Endodermal cell (in vitro differentiated cells): Measurements from ENCODE around the gene HEPHL1. TPM values are rescaled to one million over a fixed set of nuclear protein-coding genes. Genes with fewer than 3 reads are reported as not detected.

Experiments used
- DNase-seq: peaks from one replicate; pipeline ENCODE4 v3.0.0-alpha.2; 2017
- H3K27ac ChIP-seq: 2 replicates; pipeline ENCODE4 v1.5.1; 2013; ENCODE audit warnings: mild to moderate bottlenecking, low read depth, low read length, moderate library complexity
- H3K27me3 ChIP-seq: 2 replicates; pipeline ENCODE4 v1.6.1; 2013; ENCODE audit warnings: mild to moderate bottlenecking, low read length, moderate library complexity; ENCODE audit not compliant: insufficient read depth, control insufficient read depth, poor library complexity, severe bottlenecking
- H3K36me3 ChIP-seq: 2 replicates; pipeline ENCODE4 v1.7.0; 2013; ENCODE audit warnings: mild to moderate bottlenecking, low read length, moderate library complexity; ENCODE audit not compliant: control insufficient read depth, insufficient read depth
- H3K4me1 ChIP-seq: one replicate; pipeline ENCODE4 v1.7.0; 2013; ENCODE audit warnings: low read length; ENCODE audit not compliant: control insufficient read depth, insufficient read depth
- H3K4me3 ChIP-seq: 2 replicates; pipeline ENCODE4 v1.5.1; 2013; ENCODE audit warnings: mild to moderate bottlenecking, low read length, moderate library complexity
- H3K9ac ChIP-seq: 2 replicates; pipeline ENCODE4 v1.6.1; 2013; ENCODE audit warnings: mild to moderate bottlenecking, low read length, moderate library complexity; ENCODE audit not compliant: poor library complexity, severe bottlenecking; ENCODE audit errors: extremely low read depth
- H3K9me3 ChIP-seq: 2 replicates; pipeline ENCODE4 v1.6.1; 2013; ENCODE audit warnings: mild to moderate bottlenecking, low read length, moderate library complexity; ENCODE audit not compliant: control insufficient read depth
- H3K27ac Mint-ChIP-seq: 2 replicates; pipeline ENCODE4 v1.8.0; 2020; ENCODE audit warnings: mixed read lengths
- H3K27me3 Mint-ChIP-seq: 2 replicates; pipeline ENCODE4 v1.8.0; 2021; ENCODE audit warnings: mild to moderate bottlenecking, mixed read lengths; ENCODE audit not compliant: insufficient read depth
- H3K36me3 Mint-ChIP-seq: 2 replicates; pipeline ENCODE4 v1.8.0; 2020; ENCODE audit warnings: low read depth, mixed read lengths
- H3K4me1 Mint-ChIP-seq: 2 replicates; pipeline ENCODE4 v1.8.0; 2020; ENCODE audit warnings: mixed read lengths
- H3K4me3 Mint-ChIP-seq: 2 replicates; pipeline ENCODE4 v1.8.0; 2020; ENCODE audit warnings: mild to moderate bottlenecking, moderate library complexity, mixed read lengths
- H3K9me3 Mint-ChIP-seq: 2 replicates; pipeline ENCODE4 v1.8.0; 2020; ENCODE audit warnings: mild to moderate bottlenecking, mixed read lengths
- WGBS, 2 experiments: methylation state at CpG; one replicate each; pipeline versions ENCODE4 v1.1.5 to v1.1.7; 2013; ENCODE audit warnings: missing lambda C conversion rate in 2 of 2, mixed read lengths in 1 of 2; ENCODE audit not compliant: insufficient coverage in 1 of 2, insufficient read length in 1 of 2; 5-methylcytosine and 5-hydroxymethylcytosine counted together
- total RNA-seq, 2 donors: library from RNA; stranded (reverse); fragmentation: NEBNext Ultra II Directional in 1 of 2; extraction: Animal tissue kit (Norgen Biotek cat#: 25700) in 1 of 2; gene quantifications; 2 replicates in 1 of 2; 3 replicates in 1 of 2; pipeline ENCODE4 v1.2.1, GENCODE V29; 2021
- TF ChIP-seq, protein P1 (sequence below): fragments of 200-600 bp; sonication (generic); conservative IDR thresholded peaks from 2 replicates; pipeline ENCODE4 v1.5.0; 2021; ENCODE audit warnings: antibody characterized with exemption, mild to moderate bottlenecking

HEPHL1 gene
- total RNA-seq, 2 donors from 2014 or later, result not detected

DNA sequence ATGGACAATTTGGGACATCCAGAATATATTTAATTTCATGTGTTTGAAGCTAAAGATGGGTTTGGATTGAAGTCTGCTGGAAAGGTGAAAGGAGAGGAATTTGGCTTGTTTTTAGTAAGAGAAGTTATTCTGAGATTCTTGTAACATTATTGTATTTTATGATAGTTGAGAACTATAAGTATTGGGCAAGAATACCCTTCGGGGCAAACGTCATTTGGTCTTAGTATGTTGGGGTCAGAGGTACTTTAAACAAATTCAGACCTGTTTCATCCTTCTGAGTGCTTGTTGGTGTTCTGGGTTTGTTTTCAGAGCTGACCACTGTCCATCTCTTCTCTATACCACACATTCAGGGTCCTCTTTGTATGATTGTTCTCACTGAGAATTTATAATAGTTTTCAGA is 127.0 kb downstream of the HEPHL1 start:
- H3K27me3 Mint-ChIP-seq, result no peaks in the 10 kb centered on the region
- no peaks in the 10 kb centered on the region for H3K9me3 Mint-ChIP-seq
- H3K4me3 Mint-ChIP-seq, result no peak overlapping the region
- no peaks in the 10 kb centered on the region for H3K27me3 ChIP-seq
- no peak for DNase-seq
- WGBS, 2 experiments, result 96% methylated on average over 2 of the region's 2 CpGs; no CpG with 5 or more reads in 1 of the 2 experiments
- TF ChIP-seq, protein P1, sequence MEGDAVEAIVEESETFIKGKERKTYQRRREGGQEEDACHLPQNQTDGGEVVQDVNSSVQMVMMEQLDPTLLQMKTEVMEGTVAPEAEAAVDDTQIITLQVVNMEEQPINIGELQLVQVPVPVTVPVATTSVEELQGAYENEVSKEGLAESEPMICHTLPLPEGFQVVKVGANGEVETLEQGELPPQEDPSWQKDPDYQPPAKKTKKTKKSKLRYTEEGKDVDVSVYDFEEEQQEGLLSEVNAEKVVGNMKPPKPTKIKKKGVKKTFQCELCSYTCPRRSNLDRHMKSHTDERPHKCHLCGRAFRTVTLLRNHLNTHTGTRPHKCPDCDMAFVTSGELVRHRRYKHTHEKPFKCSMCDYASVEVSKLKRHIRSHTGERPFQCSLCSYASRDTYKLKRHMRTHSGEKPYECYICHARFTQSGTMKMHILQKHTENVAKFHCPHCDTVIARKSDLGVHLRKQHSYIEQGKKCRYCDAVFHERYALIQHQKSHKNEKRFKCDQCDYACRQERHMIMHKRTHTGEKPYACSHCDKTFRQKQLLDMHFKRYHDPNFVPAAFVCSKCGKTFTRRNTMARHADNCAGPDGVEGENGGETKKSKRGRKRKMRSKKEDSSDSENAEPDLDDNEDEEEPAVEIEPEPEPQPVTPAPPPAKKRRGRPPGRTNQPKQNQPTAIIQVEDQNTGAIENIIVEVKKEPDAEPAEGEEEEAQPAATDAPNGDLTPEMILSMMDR, result no peak
- H3K27ac ChIP-seq, result no peak overlapping the region
- H3K4me3 ChIP-seq, result no peak overlapping the region
- H3K27ac Mint-ChIP-seq, result no peak overlapping the region
- H3K4me1 Mint-ChIP-seq, result peaks cover 28% of the 10 kb centered on the region
- H3K36me3 ChIP-seq, result peaks cover under 1% of the 10 kb centered on the region
- H3K36me3 Mint-ChIP-seq, result peaks cover 4% of the 10 kb centered on the region
- H3K9ac ChIP-seq, result no peak overlapping the region
- H3K9me3 ChIP-seq, result no peaks in the 10 kb centered on the region
- H3K4me1 ChIP-seq, result peaks cover 9% of the 10 kb centered on the region

DNA sequence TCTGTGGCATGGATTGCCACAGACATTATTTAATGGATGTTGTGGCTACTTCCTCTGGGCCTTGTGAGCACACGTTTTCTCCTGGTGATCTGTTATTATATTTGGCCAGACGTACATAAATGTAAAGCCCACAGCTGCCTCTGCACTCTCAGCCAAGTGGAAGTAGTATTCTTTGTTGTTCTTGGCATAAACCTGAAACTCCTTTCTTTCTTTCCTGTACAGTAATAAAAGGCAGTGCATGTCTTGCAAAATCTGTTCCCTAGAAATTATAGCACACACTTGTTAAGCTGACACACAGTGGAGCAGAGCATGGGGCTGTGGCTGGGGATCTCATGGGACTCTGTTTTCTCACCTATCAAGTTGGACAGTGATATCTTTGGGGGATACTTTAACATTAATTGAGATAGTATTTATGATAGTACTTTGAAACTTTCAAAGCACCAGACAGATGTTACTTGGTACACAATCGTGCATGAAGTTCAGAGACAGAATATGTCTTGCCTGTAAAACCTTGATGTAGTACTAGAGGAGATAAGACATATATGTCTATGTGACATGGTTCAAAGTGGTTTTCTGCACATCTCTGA is 128.4 kb downstream of the HEPHL1 start:
- TF ChIP-seq, protein P1, result no peak
- Histone ChIP-seq H3K36me3 (peaks cover 12% of the 10 kb centered on the region), H3K27me3 (no peaks in the 10 kb centered on the region), H3K4me1 (peaks cover 12% of the 10 kb centered on the region), H3K27ac (no peak overlapping the region), H3K9ac (no peak overlapping the region), H3K4me3 (no peak overlapping the region), H3K9me3 (no peaks in the 10 kb centered on the region)
- Mint-ChIP-seq H3K4me3 (no peak overlapping the region), H3K27me3 (no peaks in the 10 kb centered on the region), H3K27ac (no peak overlapping the region), H3K9me3 (no peaks in the 10 kb centered on the region), H3K4me1 (peaks cover 38% of the 10 kb centered on the region), H3K36me3 (peaks cover 11% of the 10 kb centered on the region)
- WGBS, 2 experiments, result 85 to 89% methylated on average over 3 of the region's 3 CpGs
- DNase-seq, result no peak

DNA sequence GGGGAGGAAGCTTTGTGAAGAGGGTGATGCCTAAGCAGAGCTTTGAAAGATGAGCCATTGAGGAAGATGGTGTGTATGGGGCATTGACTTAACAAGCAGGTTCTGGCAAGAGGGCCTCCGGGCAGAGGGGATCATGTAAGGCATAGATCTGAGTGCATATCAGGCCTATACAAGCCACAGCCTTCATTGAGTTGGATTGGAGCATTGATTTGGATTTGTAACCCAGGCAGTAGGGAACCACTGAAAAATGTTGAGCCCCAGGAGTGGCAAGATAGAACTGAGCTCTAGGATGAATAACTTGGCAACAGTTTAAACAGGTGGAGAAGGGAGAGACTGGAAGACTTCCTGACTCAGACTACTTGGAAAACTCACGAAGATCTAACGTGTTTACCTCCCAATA is 128.9 kb downstream of the HEPHL1 start:
- H3K27ac Mint-ChIP-seq, result no peak overlapping the region
- Histone ChIP-seq H3K4me3 (no peak overlapping the region), H3K9ac (no peak overlapping the region), H3K9me3 (no peaks in the 10 kb centered on the region), H3K27ac (no peak overlapping the region), H3K4me1 (peaks cover 12% of the 10 kb centered on the region), H3K36me3 (peaks cover 12% of the 10 kb centered on the region), H3K27me3 (no peaks in the 10 kb centered on the region)
- H3K36me3 Mint-ChIP-seq, result peaks cover 11% of the 10 kb centered on the region
- no peak for DNase-seq
- TF ChIP-seq, protein P1, result no peak
- 96 to 100% methylated on average over 1 to 3 of the region's 3 CpGs for WGBS, 2 experiments
- no peaks in the 10 kb centered on the region for H3K9me3 Mint-ChIP-seq
- H3K27me3 Mint-ChIP-seq, result no peaks in the 10 kb centered on the region
- no peak overlapping the region for H3K4me3 Mint-ChIP-seq
- peaks cover 38% of the 10 kb centered on the region for H3K4me1 Mint-ChIP-seq
